CD4-positive, alpha-beta T cell treated with Interleukin-4 for 1 hour (primary cell): ENCODE data around the gene CNOT1.
"Not testable (repeated sequence)": the region's sequence is repeated elsewhere in the genome, so short reads cannot be mapped to it uniquely, and the experiment has no call there.

Experiments used
- DNase-seq, 2 donors: peaks; one replicate each; pipeline ENCODE4 v3.0.0-alpha.2; 2020 to 2022

CNOT1 gene

GRCh38 chr16:58637021-58637420 lies 7.4 kb upstream of the CNOT1 start:
- not testable (repeated sequence) for DNase-seq

GRCh38 chr16:58636466-58636865 lies 6.8 kb upstream of the CNOT1 start:
- no peak for DNase-seq

- no peak for DNase-seq
Measured at GRCh38 chr16:58635502-58635901, 5.9 kb upstream of the CNOT1 start.

- DNase-seq = no peak
Measured at GRCh38 chr16:58634265-58634802, 4.7 kb upstream of the CNOT1 start.

- peak; percentile 53 to 61 for DNase-seq
Measured at GRCh38 chr16:58628845-58629732, 537 bp downstream of the CNOT1 start.

GRCh38 chr16:58624209-58624608 lies 5.4 kb downstream of the CNOT1 start:
- DNase-seq = no peak

- DNase-seq = no peak
Measured at GRCh38 chr16:58620396-58620795, 9.2 kb downstream of the CNOT1 start.

GRCh38 chr16:58615280-58615679 lies 14.3 kb downstream of the CNOT1 start:
- no peak for DNase-seq

- no peak for DNase-seq
Measured at GRCh38 chr16:58614860-58615259, 14.8 kb downstream of the CNOT1 start.

- no peak for DNase-seq
Measured at GRCh38 chr16:58614212-58614611, 15.4 kb downstream of the CNOT1 start.

- not testable (repeated sequence) for DNase-seq
Measured at GRCh38 chr16:58612965-58613364, 16.7 kb downstream of the CNOT1 start.

- DNase-seq = no peak
Measured at GRCh38 chr16:58608601-58609136, 21.0 kb downstream of the CNOT1 start.

- no peak for DNase-seq
Measured at GRCh38 chr16:58605562-58605961, 24.1 kb downstream of the CNOT1 start.

GRCh38 chr16:58591083-58591482 lies 38.5 kb downstream of the CNOT1 start:
- DNase-seq = no peak

- no peak for DNase-seq
Measured at GRCh38 chr16:58589326-58589905, 40.2 kb downstream of the CNOT1 start.

- no peak for DNase-seq
Measured at GRCh38 chr16:58588406-58588805, 41.2 kb downstream of the CNOT1 start.

- DNase-seq = no peak
Measured at GRCh38 chr16:58586340-58587030, 43.1 kb downstream of the CNOT1 start.

GRCh38 chr16:58584831-58585505 lies 44.7 kb downstream of the CNOT1 start:
- no peak for DNase-seq

- no peak for DNase-seq
Measured at GRCh38 chr16:58582971-58583765, 46.5 kb downstream of the CNOT1 start.

- no peak for DNase-seq
Measured at GRCh38 chr16:58582133-58582532, 47.5 kb downstream of the CNOT1 start.

- no peak for DNase-seq
Measured at GRCh38 chr16:58579587-58579986, 50.0 kb downstream of the CNOT1 start.

GRCh38 chr16:58578642-58579041 lies 51.0 kb downstream of the CNOT1 start:
- DNase-seq = no peak
